OCI-LY7 (cell line): ENCODE results near the gene PCDH9. TPM values are rescaled to one million over a fixed set of nuclear protein-coding genes. Genes with fewer than 3 reads are reported as not detected.

ENCODE experiments used
- BruUV-seq: library from RNA; stranded (reverse); fragments of 400-500 nt; replicated peaks from 2 replicates; lab custom pipeline; 2021; lab: Mats Ljungman, UMichigan
- CTCF ChIA-PET: fragments of 300-600 bp; sonication (Branson Sonifier 250); formaldehyde crosslinking; loops from one replicate; lab custom pipeline; 2022; ENCODE audit warnings: antibody characterized with exemption; ENCODE audit not compliant: unreplicated experiment; lab: Charles Lee
- POLR2A ChIA-PET: fragments of 300-600 bp; sonication (Branson Sonifier 250); formaldehyde crosslinking; loops from one replicate; lab custom pipeline; 2022; ENCODE audit warnings: antibody characterized with exemption; lab: Charles Lee
- DNase-seq: peaks from one replicate; pipeline ENCODE4 v3.0.0-alpha.2; 2015; ENCODE audit warnings: low spot score
- H2AFZ ChIP-seq: fragments of 200-600 bp; sonication (generic), shearing (Covaris generic); 2 replicates; pipeline ENCODE4 v1.6.1; 2014; ENCODE audit warnings: mild to moderate bottlenecking, antibody characterized with exemption, low read length, moderate library complexity
- H3K27ac ChIP-seq: fragments of 200-600 bp; sonication (generic); 2 replicates; pipeline ENCODE4 v1.5.1; 2014; ENCODE audit warnings: mixed run types, low read depth, mild to moderate bottlenecking, moderate library complexity, low read length, inconsistent platforms; ENCODE audit not compliant: poor library complexity, severe bottlenecking
- H3K36me3 ChIP-seq: fragments of 200-600 bp; sonication (generic); 2 replicates; pipeline ENCODE4 v1.6.1; 2014; ENCODE audit warnings: mild to moderate bottlenecking, antibody characterized with exemption, low read length, moderate library complexity, mixed read lengths; ENCODE audit not compliant: insufficient read depth
- H3K4me1 ChIP-seq: fragments of 200-600 bp; sonication (generic); 2 replicates; pipeline ENCODE4 v1.5.1; 2014; ENCODE audit warnings: mild to moderate bottlenecking, low read length; ENCODE audit not compliant: insufficient read depth, poor library complexity, severe bottlenecking
- H3K4me2 ChIP-seq: fragments of 200-600 bp; sonication (generic); 2 replicates; pipeline ENCODE4 v1.6.1; 2014; ENCODE audit warnings: mild to moderate bottlenecking, low read length
- H3K4me3 ChIP-seq: fragments of 200-600 bp; sonication (generic); 2 replicates; pipeline ENCODE4 v1.5.1; 2014; ENCODE audit warnings: mild to moderate bottlenecking, low read depth, low read length; ENCODE audit not compliant: poor library complexity, severe bottlenecking
- H3K79me2 ChIP-seq: fragments of 200-600 bp; sonication (generic); 2 replicates; pipeline ENCODE4 v1.6.1; 2016; ENCODE audit warnings: low read depth, mild to moderate bottlenecking, low read length, moderate library complexity, mixed read lengths; ENCODE audit not compliant: insufficient read depth
- H3K9me2 ChIP-seq: fragments of 200-600 bp; sonication (generic); 2 replicates; pipeline ENCODE4 v1.6.1; 2016; ENCODE audit warnings: mild to moderate bottlenecking, low read length, mixed read lengths; ENCODE audit not compliant: insufficient read depth
- H3K9me3 ChIP-seq: fragments of 200-600 bp; sonication (generic); 2 replicates; pipeline ENCODE4 v1.6.1; 2014; ENCODE audit warnings: mild to moderate bottlenecking, mixed run types, low read length, mixed read lengths
- H4K20me1 ChIP-seq: fragments of 200-600 bp; sonication (generic); 2 replicates; pipeline ENCODE4 v1.6.1; 2014; ENCODE audit warnings: mild to moderate bottlenecking, antibody characterized with exemption, low read length, moderate library complexity, mixed read lengths; ENCODE audit not compliant: insufficient read depth
- EZH2phosphoT487 ChIP-seq: fragments of 200-600 bp; sonication (generic); IDR thresholded peaks from 2 replicates; pipeline ENCODE4 v1.6.1; 2018; ENCODE audit warnings: low read depth, borderline replicate concordance, mild to moderate bottlenecking, mixed run types, antibody characterized with exemption, low read length, moderate library complexity, mixed read lengths
- intact Hi-C: fragments of 100-400 bp; cut with micrococcal nuclease; formaldehyde crosslinking; loops from one replicate; pipeline ENCODE4 v1.10.0; 2022; ENCODE audit not compliant: unreplicated experiment
- total RNA-seq, 2 experiments: library from RNA; depleted of rRNA in 1 of 2; stranded (reverse); fragments of >200 nt in 1 of 2; shearing (Covaris generic) in 1 of 2; gene quantifications; 2 replicates each; pipeline ENCODE4 v1.2.3, GENCODE V29; 2014 to 2022
- TF ChIP-seq, protein P1 (sequence below): fragments of 200-600 bp; sonication (generic); conservative IDR thresholded peaks from 2 replicates; pipeline ENCODE4 v1.5.1; 2014; ENCODE audit warnings: mild to moderate bottlenecking, antibody characterized with exemption, low read length, moderate library complexity, mixed read lengths

Gene PCDH9
- total RNA-seq, 2 experiments from 2014 or later = 20.1 to 26.0 TPM

DNA sequence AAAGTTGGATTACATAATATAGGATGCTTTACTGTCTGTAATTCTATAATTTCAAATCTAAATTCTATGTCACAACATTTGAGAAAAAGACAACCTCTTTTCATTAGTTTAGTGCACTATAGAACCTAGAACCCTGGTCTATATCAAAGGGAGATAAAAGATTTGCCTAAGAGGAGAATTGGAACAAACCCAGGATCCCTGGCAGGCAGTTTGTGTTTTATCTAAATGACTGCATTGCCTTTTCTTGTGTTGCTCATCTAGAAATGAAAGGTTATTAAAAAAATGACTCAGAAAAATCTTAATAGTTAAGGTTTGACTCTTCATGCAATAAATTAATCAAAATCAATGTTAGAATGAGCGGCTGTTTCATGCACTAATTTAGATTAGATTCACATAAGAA is 96.7 kb downstream of the PCDH9 start:
- H3K36me3 ChIP-seq = no peaks in the 10 kb centered on the region; the same call in 1 of the 2 replicates
- no peak for DNase-seq
- no peaks in the 10 kb centered on the region for H4K20me1 ChIP-seq
- H3K9me3 ChIP-seq = no peaks in the 10 kb centered on the region
- POLR2A ChIA-PET = interaction anchor here (0.6 to 2.0 kb wide), 3 partner anchors 12 to 247 kb away, joined by 3 to 11 read pairs (median 3); no protein-coding TSS in a partner anchor
- H3K4me1 ChIP-seq = peaks cover 8% of the 10 kb centered on the region
- peak overlapping the region; percentile 100; the same call in 1 of the 2 replicates for H2AFZ ChIP-seq
- no peaks in the 10 kb centered on the region for H3K9me2 ChIP-seq
- no TSS peak for BruUV-seq
- TF ChIP-seq, protein P1, sequence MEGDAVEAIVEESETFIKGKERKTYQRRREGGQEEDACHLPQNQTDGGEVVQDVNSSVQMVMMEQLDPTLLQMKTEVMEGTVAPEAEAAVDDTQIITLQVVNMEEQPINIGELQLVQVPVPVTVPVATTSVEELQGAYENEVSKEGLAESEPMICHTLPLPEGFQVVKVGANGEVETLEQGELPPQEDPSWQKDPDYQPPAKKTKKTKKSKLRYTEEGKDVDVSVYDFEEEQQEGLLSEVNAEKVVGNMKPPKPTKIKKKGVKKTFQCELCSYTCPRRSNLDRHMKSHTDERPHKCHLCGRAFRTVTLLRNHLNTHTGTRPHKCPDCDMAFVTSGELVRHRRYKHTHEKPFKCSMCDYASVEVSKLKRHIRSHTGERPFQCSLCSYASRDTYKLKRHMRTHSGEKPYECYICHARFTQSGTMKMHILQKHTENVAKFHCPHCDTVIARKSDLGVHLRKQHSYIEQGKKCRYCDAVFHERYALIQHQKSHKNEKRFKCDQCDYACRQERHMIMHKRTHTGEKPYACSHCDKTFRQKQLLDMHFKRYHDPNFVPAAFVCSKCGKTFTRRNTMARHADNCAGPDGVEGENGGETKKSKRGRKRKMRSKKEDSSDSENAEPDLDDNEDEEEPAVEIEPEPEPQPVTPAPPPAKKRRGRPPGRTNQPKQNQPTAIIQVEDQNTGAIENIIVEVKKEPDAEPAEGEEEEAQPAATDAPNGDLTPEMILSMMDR = no peak
- TF ChIP-seq EZH2phosphoT487 = no peak
- H3K4me3 ChIP-seq = no peak overlapping the region
- CTCF ChIA-PET = no interaction called here
- intact Hi-C loops = no loop called here
- no peak overlapping the region for H3K27ac ChIP-seq
- H3K79me2 ChIP-seq = no peaks in the 10 kb centered on the region
- H3K4me2 ChIP-seq = no peak overlapping the region

DNA sequence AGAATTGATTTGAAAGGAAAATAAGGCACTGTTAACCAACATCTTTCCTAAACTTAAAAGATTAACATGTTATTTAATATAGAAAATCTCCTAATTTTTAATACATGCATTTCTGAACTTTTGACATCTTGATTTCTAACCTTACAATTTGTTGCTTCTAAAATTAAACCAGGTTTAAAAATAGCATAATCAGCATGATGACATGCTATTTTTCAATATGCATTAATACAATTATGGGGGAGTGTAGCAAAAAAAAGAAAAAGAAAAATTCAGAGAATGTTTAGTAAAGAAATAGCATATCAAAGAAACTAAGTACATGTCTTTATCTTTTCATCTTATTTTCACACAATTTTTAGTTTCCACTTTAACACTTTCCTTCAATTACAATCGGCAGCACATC is 98.7 kb downstream of the PCDH9 start:
- DNase-seq = no peak
- no peaks in the 10 kb centered on the region; the same call in 1 of the 2 replicates for H3K36me3 ChIP-seq
- BruUV-seq = no TSS peak
- H4K20me1 ChIP-seq = no peaks in the 10 kb centered on the region
- no peaks in the 10 kb centered on the region for H3K9me3 ChIP-seq
- POLR2A ChIA-PET = no interaction called here
- no peak overlapping the region for H3K27ac ChIP-seq
- CTCF ChIA-PET = no interaction called here
- no peaks in the 10 kb centered on the region for H3K9me2 ChIP-seq
- no peak overlapping the region for H3K4me3 ChIP-seq
- H2AFZ ChIP-seq = no peak overlapping the region
- TF ChIP-seq EZH2phosphoT487 = no peak
- TF ChIP-seq, protein P1 = no peak
- intact Hi-C loops = no loop called here
- peaks cover 8% of the 10 kb centered on the region for H3K4me1 ChIP-seq
- no peaks in the 10 kb centered on the region for H3K79me2 ChIP-seq
- H3K4me2 ChIP-seq = no peak overlapping the region

DNA sequence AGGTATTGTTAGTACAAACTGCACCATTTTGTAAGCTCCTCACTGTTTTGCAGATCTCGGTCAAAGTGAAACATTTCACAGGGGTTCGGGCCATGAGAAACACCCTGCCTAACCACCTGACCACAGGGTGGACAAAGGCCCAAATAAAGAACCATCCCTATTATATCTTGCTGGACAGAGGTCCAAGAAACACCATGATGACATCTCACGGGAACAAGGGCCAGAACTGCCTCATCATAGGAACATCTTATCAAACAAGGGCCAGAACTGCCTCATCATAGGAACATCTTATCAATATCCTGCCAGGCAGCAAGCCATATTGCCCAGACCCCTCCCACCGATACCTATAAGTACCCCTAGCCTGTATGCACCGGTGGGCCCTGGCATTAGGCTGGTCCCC is 99.7 kb downstream of the PCDH9 start:
- Histone ChIP-seq H3K4me3 (no peak overlapping the region), H3K4me1 (peaks cover 8% of the 10 kb centered on the region), H4K20me1 (no peaks in the 10 kb centered on the region), H3K79me2 (no peaks in the 10 kb centered on the region), H3K27ac (no peak overlapping the region), H3K4me2 (no peak overlapping the region), H3K9me3 (no peaks in the 10 kb centered on the region), H3K36me3 (no peaks in the 10 kb centered on the region; the same call in 1 of the 2 replicates), H3K9me2 (no peaks in the 10 kb centered on the region), H2AFZ (no peak overlapping the region)
- no peak for DNase-seq
- intact Hi-C loops = no loop called here
- ChIA-PET CTCF (no interaction called here), POLR2A (interaction anchor here (0.6 kb wide), 1 partner anchor 39 kb away, joined by 3 read pairs; no protein-coding TSS in a partner anchor)
- BruUV-seq = no TSS peak
- TF ChIP-seq, protein P1 = no peak
- TF ChIP-seq EZH2phosphoT487 = no peak
